Cardiac ventricle fibroblast (primary cell): Measurements from ENCODE around the gene NBPF14. TPM values are rescaled to one million over a fixed set of nuclear protein-coding genes. Genes with fewer than 3 reads are reported as not detected.

Source experiments
- total RNA-seq: library from RNA; depleted of rRNA; stranded (reverse); fragments of >200 nt; gene quantifications from 2 replicates; pipeline ENCODE4 v1.2.3, GENCODE V29; 2015

The NBPF14 gene
- 9.0 and 10.1 TPM in 2 replicates for total RNA-seq

GRCh38 chr1:148595911-148596310, at the start of gene NBPF14:
NBPF14 (minus strand) TSS chr1:148596011; CDS start chr1:148595717, 294 bp downstream.

GRCh38 chr1:148483029-148483428, 112.8 kb downstream of the NBPF14 start, which contains the start of gene PPIAL4G:
PPIAL4G (minus strand) TSS chr1:148483302; CDS start chr1:148483252, 50 bp downstream.

Other genes with a start within 250 kb of the NBPF14 start
- gene PPIAL4G, start 112.7 kb downstream of the NBPF14 start, total RNA-seq = not detected in 2 replicates
- gene NUDT4B, start 152.8 kb upstream of the NBPF14 start, total RNA-seq = 17.1 and 19.0 TPM in 2 replicates
- 64.7 and 72.7 TPM in 2 replicates for gene PDE4DIP, start 248.4 kb upstream of the NBPF14 start, total RNA-seq